IgD-negative memory B cell (primary cell): ENCODE measurements around the gene ARSD. TPM values are rescaled to one million over a fixed set of nuclear protein-coding genes. Genes with fewer than 3 reads are reported as not detected.
"Not testable (repeated sequence)": the region's sequence is repeated elsewhere in the genome, so short reads cannot be mapped to it uniquely, and the experiment has no call there.

Experiments
- H3K27ac Mint-ChIP-seq, 3 donors: one replicate each; pipeline ENCODE4 v1.8.0; 2020 to 2022; ENCODE audit warnings: mild to moderate bottlenecking in 3 of 3, mixed read lengths in 3 of 3, moderate library complexity in 1 of 3
- H3K27me3 Mint-ChIP-seq: one replicate; pipeline ENCODE4 v1.8.0; 2021; ENCODE audit warnings: mixed read lengths
- H3K36me3 Mint-ChIP-seq: one replicate; pipeline ENCODE4 v1.8.0; 2020; ENCODE audit warnings: mild to moderate bottlenecking, mixed read lengths
- H3K4me1 Mint-ChIP-seq, 3 donors: one replicate each; pipeline ENCODE4 v1.8.0; 2020 to 2022; ENCODE audit warnings: mixed read lengths in 3 of 3, mild to moderate bottlenecking in 1 of 3
- H3K4me3 Mint-ChIP-seq, 4 donors: one replicate each; pipeline ENCODE4 v1.8.0; 2020 to 2022; ENCODE audit warnings: mild to moderate bottlenecking in 4 of 4, mixed read lengths in 4 of 4, moderate library complexity in 3 of 4
- H3K9me3 Mint-ChIP-seq, 3 donors: one replicate each; pipeline ENCODE4 v1.8.0; 2020 to 2021; ENCODE audit warnings: mixed read lengths in 3 of 3, mild to moderate bottlenecking in 1 of 3
- polyA plus RNA-seq: library from polyadenylated mRNA; unstranded; fragments of 300-500 nt; fragmentation: Illumina TruSeq; gene quantifications from one replicate; pipeline ENCODE4 v1.2.3, GENCODE V29; 2021

ARSD gene
- polyA plus RNA-seq, 1 donor from 2014 or later: 5.4 TPM

DNA sequence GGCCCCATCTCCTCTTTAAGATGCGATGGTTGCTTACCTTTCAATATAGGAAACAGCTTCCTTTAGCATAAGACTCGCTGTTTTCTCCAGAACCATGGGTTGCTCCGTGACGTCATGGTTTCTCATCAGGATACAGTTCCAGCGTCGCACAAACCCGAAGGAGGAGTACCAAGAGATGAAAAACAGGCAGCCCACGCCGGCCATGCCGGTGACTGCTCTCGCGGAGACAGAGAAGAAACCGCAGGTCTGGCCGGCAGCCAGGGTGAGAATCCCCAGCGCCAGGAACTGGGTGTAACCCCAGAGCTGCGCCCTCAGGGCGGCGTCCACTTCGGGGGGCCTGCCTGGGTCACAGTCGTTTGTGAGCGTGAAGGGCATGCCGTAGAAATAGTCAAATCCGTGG is 11.4 kb downstream of the ARSD start:
- no peak overlapping the region for H3K27ac Mint-ChIP-seq
- no peaks in the 10 kb centered on the region for H3K27me3 Mint-ChIP-seq
- no peaks in the 10 kb centered on the region for H3K4me1 Mint-ChIP-seq
- no peak overlapping the region for H3K4me3 Mint-ChIP-seq
- peaks cover 10% of the 10 kb centered on the region for H3K36me3 Mint-ChIP-seq
- H3K9me3 Mint-ChIP-seq: peaks cover 0 to 4% (median 2%) of the 10 kb centered on the region in 3 donors

DNA sequence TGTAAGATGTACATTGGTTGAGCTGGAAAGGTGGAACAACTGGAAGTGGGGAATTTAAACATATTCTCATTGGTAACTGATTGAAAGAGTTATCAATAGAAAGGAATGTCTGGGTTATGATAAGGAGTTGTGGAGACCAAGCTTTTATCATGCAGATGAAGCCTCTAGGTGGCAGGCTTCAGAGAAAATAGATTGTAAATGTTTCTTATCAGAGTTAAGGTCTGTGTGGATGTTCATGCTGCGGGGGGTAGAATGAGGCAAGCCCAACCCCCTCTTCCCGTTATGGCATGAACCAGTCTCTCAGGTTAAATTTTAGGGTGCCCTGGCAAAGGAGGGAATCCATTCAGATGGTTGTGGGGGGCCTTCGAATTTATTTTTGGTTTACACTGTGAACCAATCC is 16.0 kb downstream of the ARSD start:
- no peaks in the 10 kb centered on the region for H3K4me1 Mint-ChIP-seq
- no peak overlapping the region for H3K27ac Mint-ChIP-seq
- peaks cover 12% of the 10 kb centered on the region for H3K36me3 Mint-ChIP-seq
- H3K9me3 Mint-ChIP-seq: peaks cover 0 to 4% (median 4%) of the 10 kb centered on the region in 3 donors
- no peaks in the 10 kb centered on the region for H3K27me3 Mint-ChIP-seq
- no peak overlapping the region for H3K4me3 Mint-ChIP-seq

DNA sequence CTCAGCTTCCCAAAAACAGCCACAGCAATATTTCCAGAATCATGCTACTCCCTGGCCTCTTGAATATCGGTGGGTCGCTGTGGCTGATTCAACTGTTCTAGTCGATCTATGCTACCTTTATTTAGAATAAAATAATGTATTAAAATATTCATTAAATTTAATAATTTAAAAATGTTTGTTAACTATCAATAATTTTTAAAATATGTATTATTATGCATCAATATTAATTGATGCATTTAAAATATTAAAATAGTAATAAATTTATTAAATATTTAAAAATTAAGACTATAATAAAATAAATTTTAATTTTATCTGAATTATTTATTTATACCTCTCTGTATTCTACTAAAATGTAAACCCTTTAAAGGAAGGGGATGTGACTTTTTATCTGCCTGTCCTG is 19.0 kb downstream of the ARSD start:
- H3K9me3 Mint-ChIP-seq: peaks cover 2 to 4% (median 2%) of the 10 kb centered on the region in 3 donors
- no peaks in the 10 kb centered on the region for H3K4me1 Mint-ChIP-seq
- H3K4me3 Mint-ChIP-seq: no peak overlapping the region
- H3K27me3 Mint-ChIP-seq: peaks cover 2% of the 10 kb centered on the region
- no peak overlapping the region for H3K27ac Mint-ChIP-seq
- H3K36me3 Mint-ChIP-seq: peaks cover 11% of the 10 kb centered on the region

DNA sequence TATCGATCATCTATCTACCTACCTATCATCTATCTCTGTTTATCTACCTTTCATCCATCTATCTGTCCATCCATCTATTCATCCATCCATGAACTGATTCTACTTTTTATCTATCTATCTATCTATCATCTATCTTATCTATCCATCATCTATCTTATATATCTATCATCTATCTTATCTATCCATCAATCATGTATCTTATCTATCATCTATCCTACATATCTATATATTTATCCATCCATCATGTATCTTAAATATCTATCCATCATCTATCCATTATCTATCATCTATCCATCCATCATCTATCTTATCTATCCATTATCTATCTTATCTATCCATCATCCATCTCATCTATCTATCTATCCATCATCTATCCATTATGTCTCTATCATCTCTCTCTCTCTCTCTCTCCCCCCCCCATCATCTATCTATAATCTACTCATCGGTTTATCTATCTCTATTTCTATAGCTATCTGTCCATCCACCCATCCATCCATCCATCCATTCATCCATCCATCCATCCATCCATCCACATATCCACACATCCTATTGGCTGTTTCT is 20.9 kb downstream of the ARSD start:
- H3K27me3 Mint-ChIP-seq: peaks cover 2% of the 10 kb centered on the region
- H3K9me3 Mint-ChIP-seq: peaks cover 4 to 6% (median 4%) of the 10 kb centered on the region in 3 donors
- no peaks in the 10 kb centered on the region for H3K4me1 Mint-ChIP-seq
- H3K27ac Mint-ChIP-seq: no peak overlapping the region
- H3K4me3 Mint-ChIP-seq: peak overlapping the region in 1 of 4 donors; percentile 6
- peaks cover 8% of the 10 kb centered on the region for H3K36me3 Mint-ChIP-seq

DNA sequence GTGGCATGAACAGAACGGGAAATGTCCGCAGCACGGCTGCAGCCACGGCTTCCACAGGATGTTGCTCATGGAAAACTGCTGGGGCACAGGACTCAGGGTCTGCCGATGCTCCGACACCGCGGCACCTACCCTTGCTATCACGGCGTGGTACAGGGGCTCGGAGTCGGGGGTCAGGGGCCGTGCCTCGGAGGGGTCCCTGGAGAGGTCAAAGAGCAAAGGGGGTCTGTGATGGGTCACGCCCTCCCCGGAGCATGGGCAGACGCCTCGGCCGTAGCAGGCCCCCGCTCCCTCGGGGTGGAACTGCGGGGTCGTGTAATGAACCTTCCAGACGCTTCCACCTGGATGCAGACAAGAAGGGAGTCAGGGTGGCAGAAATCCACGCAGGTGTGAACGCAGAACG is 21.8 kb downstream of the ARSD start:
- no peak overlapping the region for H3K27ac Mint-ChIP-seq
- peaks cover 8% of the 10 kb centered on the region for H3K36me3 Mint-ChIP-seq
- H3K4me1 Mint-ChIP-seq: no peaks in the 10 kb centered on the region

DNA sequence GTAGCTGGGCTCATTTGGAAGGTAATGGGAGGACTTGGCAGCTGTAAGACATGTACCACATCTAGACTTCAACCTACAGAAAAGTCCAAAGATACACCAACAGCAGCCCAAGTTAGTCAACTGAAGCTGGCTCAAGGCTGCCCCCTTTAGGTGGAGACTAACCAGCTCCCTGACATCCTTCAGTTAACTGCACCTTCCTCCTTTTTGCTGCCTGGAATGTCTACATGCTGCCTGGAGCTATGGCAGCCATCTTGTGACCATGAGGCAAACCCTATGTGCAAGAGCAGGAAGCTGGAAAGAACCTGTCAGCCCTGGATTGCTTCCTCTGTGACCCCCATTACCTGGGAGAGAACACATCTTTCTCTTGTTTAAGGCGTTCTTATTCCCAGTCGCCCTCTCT is 25.8 kb downstream of the ARSD start:
- peaks cover 6 to 14% (median 7%) of the 10 kb centered on the region in 3 donors for H3K9me3 Mint-ChIP-seq
- H3K36me3 Mint-ChIP-seq: peaks cover 6% of the 10 kb centered on the region
- peaks cover 6% of the 10 kb centered on the region for H3K27me3 Mint-ChIP-seq
- H3K4me1 Mint-ChIP-seq: peaks cover 0 to 3% (median 0%) of the 10 kb centered on the region in 3 donors
- no peak overlapping the region for H3K4me3 Mint-ChIP-seq
- H3K27ac Mint-ChIP-seq: no peak overlapping the region

More for the DNA sequence above, 21.8 kb downstream of the ARSD start:
- no peak overlapping the region for H3K4me3 Mint-ChIP-seq
- H3K27me3 Mint-ChIP-seq: peaks cover 4% of the 10 kb centered on the region
- H3K9me3 Mint-ChIP-seq: peaks cover 6 to 14% (median 7%) of the 10 kb centered on the region in 3 donors

DNA sequence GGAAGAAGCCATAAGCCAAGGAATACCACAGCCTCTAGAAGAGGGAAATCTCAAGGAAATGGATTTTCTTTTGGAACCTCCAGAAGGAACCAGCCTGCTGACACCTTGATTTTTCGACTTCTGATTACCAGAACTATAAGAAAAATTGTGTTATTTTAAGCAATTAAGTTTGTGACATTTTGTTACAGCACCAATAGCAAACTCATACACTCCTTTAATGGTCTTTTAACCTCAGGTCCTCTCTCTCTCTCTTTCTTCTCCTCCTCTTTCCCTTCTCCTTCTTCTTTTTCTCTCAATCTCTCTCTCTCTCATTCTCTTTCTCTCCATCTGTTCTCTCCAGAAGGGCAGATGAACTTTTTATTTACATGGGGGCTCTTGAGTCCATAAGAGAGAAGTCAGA is 26.3 kb downstream of the ARSD start:
- Mint-ChIP-seq H3K4me3 (no peak overlapping the region), H3K27ac (no peak overlapping the region), H3K9me3 (peaks cover 4 to 14% (median 7%) of the 10 kb centered on the region in 3 donors), H3K4me1 (peaks cover 0 to 7% (median 0%) of the 10 kb centered on the region in 3 donors), H3K27me3 (peaks cover 5% of the 10 kb centered on the region), H3K36me3 (peaks cover under 1% of the 10 kb centered on the region)

DNA sequence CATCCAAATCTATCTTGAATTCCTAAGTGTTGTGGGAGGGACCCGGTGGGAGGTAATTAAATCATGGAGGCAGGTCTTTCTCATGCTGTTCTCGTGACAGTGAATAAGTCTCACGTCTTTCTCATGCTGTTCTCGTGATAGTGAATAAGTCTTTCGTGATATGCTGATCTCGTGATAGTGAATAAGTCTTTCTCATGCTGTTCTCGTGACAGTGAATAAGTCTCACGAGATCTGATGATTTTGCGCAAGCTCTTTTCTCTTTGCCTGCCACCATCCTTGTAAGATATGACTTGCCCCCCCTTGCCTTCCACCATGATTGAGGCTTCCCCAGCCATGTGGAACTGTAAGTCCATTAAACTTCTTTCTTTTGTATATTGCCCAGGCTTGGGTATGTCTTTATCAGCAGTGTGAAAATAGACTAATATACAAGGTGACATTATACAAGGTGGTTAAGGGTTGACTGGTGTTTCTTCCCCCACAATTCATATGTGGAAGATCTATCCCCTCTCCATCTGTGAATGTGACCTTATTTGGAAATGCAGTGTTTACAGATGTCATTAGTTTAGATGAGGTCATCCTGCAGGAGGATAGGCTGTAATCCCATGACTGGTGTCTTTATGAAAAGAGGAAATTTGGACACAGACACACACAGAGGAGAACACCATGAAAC is 27.6 kb downstream of the ARSD start:
- H3K27ac Mint-ChIP-seq: no peak overlapping the region
- peaks cover 4 to 14% (median 7%) of the 10 kb centered on the region in 3 donors for H3K9me3 Mint-ChIP-seq
- H3K4me3 Mint-ChIP-seq: no peak overlapping the region
- H3K27me3 Mint-ChIP-seq: peaks cover 5% of the 10 kb centered on the region
- H3K36me3 Mint-ChIP-seq: no peaks in the 10 kb centered on the region
- H3K4me1 Mint-ChIP-seq: peaks cover 0 to 9% (median 0%) of the 10 kb centered on the region in 3 donors

DNA sequence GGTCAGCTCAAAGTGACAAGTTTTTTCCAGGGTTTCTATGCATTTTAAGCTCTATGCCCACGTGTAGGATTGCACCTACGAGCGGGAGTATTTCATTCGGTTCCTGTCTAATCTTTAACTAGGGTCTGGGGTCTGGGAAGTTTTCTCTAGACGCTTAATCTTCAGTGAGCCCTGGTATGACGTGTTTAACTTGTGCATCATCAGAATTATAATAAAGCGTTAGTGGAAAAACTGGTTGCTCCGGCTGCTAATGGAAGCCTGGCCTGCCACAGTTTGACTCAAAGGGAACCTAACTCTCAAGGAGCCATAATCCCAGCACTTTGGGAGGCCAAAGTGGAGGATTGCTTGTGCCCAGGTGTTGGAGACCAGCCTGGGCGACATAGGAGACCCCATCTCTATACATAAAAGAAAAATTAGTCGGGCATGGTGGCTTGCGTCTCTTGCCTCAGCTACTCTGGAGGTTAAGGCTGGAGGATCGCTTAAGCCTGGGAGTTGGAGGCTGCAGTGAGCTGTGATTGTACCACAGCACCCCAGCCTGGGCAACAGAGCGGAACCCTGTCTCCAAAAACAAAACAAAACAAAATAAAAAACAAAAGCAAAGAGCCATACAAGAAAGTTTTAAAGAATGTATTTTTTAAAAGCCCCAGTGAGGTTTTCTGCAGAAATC is 30.2 kb downstream of the ARSD start:
- Mint-ChIP-seq H3K27ac (no peak overlapping the region), H3K27me3 (peaks cover 5% of the 10 kb centered on the region), H3K4me1 (peaks cover 0 to 9% (median 0%) of the 10 kb centered on the region in 3 donors), H3K9me3 (peaks cover 2 to 8% (median 5%) of the 10 kb centered on the region in 3 donors), H3K4me3 (peak overlapping the region in 1 of 4 donors; percentile 5), H3K36me3 (no peaks in the 10 kb centered on the region)

DNA sequence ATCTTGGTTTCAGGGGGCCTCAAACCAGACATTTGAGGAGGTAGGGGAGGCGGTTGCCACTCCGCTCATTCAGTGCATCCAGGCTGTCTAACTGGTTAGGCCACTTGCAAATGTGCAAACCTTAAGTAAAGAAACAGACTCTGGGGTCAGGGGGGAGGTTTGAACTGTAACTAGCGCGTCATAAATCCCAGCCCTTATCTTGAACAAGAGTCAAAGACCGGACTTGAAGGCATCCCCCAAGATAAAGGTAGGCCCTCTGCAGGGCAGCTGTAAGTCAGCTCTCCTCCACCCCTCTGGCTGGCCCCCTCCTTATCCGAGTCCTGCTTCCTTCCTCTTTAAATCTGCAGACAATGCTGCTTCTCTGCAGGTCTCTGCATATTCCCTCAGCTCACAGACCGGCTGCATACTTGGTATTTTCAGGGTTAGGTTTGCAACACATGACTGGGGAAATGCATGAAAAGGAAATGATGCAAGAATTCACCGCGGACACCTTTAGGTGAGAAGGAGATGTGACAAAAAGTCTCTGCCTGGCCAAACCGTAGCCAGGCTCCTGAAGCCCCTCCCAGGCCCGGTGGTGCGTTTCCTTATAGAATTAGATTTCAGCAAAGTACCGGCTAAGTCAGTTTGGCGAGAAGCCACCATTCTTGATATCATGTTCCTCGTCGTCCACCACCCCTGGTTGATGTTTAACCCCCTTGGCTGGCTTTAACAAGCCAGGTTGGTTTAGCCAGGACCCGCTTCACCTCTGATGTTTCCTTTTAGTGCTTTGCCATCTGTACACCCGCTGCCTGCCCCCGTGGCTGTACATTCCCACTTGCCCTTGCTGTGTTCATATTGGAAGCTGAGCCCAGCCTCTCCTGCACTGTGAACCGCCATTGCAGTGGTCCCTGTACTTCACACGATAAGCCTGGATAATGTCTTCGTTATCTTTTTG is 31.2 kb downstream of the ARSD start:
- not testable (repeated sequence) for H3K9me3 Mint-ChIP-seq, H3K27me3 Mint-ChIP-seq, H3K4me1 Mint-ChIP-seq, H3K36me3 Mint-ChIP-seq, H3K27ac Mint-ChIP-seq
- peak overlapping the region in 1 of 4 donors; percentile 41 for H3K4me3 Mint-ChIP-seq

DNA sequence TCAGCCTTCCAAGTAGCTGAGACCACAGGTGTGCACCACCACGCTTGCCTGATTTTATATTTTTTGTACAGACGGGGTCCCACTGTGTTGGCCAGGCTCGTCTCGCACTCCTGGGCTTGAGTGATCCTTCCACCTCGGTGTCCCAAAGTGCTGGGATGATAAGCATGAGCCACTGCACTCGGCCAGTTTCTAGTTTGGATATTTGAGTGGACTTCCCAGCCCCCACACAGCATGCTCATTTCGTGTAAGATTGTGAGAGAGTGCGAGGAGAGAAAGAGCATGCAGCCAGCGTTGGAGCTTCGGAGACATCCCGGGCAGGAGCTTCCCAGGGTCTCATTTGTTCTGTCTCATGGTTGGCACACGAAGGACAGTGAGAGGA is 31.8 kb downstream of the ARSD start:
- Mint-ChIP-seq H3K9me3 (peaks cover 0 to 4% (median 0%) of the 10 kb centered on the region in 3 donors), H3K4me1 (peaks cover 0 to 9% (median 2%) of the 10 kb centered on the region in 3 donors), H3K4me3 (no peak overlapping the region), H3K27ac (no peak overlapping the region), H3K36me3 (no peaks in the 10 kb centered on the region), H3K27me3 (peaks cover 5% of the 10 kb centered on the region)

DNA sequence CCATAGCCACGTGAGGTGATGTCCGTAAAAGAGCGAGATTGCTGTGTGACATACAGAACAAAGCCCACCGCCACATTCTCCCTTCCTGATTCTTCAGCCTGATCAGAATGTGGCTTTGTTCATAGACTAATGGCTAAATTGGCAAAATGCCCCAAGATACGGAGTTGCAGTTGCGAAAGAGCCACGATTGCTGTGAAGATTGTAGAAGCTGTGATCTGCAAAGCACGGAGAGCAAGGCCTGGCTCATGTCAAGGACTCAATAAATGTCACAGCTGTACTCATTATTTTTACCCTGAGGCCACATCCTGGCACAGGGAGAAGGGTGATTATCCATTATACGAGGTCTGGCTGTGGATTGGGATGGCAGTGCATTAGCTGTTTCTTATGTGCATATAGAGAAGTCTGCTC is 34.2 kb downstream of the ARSD start:
- Mint-ChIP-seq H3K4me1 (peaks cover 0 to 9% (median 2%) of the 10 kb centered on the region in 3 donors), H3K27me3 (peaks cover 7% of the 10 kb centered on the region), H3K9me3 (peaks cover 0 to 1% (median 0%) of the 10 kb centered on the region in 3 donors), H3K27ac (no peak overlapping the region), H3K36me3 (no peaks in the 10 kb centered on the region), H3K4me3 (no peak overlapping the region)

DNA sequence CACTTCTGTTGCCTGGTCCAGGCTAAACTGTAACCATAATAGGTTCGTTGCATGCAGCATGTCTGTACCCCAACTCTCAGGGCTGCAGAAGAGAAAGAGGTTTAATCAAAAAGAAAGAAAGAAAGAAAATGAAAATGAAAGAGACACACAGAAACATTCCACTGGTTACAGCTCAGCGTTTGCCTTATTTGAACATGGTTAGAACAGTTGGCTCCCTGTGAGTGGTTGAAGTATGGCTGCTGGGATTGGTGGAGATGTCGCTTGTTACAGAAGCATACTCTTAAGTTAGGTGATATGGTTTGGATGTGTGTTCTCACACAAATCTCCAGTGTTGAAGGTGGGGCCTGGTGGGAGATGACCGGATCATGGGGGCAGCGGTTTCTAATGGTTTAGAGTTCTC is 36.3 kb downstream of the ARSD start:
- Mint-ChIP-seq H3K4me1 (peaks cover 4 to 10% (median 8%) of the 10 kb centered on the region in 3 donors), H3K4me3 (peak overlapping the region in 1 of 4 donors; percentile 77), H3K27me3 (peaks cover 17% of the 10 kb centered on the region), H3K9me3 (peaks cover 0 to 1% (median 0%) of the 10 kb centered on the region in 3 donors), H3K27ac (peak overlapping the region in 1 of 3 donors; percentile 24), H3K36me3 (no peaks in the 10 kb centered on the region)

DNA sequence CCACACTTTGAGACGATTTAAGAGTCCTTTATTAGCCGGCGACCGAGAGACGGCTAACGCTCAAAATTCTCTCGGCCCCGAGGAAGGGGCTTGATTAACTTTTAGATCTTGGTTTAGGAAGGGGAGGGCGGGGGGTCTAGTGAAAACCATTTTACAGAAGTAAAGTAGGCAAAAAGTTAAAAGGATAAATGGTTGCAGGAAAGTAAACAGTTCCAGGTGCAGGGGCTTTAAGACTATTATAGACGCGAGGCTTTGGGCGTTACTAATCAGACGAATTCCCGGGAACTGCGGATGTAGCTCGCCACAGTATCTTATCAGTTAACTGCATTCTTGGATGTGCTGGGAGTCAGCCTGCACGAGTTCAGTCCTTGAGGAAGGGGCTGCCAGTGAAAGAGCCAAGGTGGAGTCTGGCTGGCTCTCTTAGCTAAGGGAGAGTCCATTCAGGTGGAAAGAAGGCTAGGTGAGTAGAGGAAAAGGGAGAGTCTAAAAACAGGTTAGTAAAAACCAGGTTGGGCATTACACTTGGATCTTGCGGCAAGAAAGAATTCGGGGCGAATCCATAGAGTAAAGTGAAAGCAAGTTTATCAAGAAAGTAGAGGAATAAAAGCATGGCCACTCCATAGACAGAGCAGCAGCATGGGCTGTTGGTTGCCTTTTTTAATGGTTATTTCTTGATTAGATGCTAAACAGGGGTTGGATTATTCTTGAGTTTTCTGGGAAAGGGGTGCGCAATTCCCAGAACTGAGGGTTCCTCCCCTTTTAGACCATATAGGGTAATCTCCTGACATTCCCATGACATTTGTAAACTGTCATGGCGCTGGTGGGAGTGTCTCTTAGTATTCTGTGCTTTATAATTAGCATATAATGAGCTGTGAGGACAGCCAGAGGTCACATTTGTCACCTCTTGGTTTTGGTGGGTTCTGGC is 38.3 kb downstream of the ARSD start:
- H3K27ac Mint-ChIP-seq, H3K36me3 Mint-ChIP-seq, H3K4me3 Mint-ChIP-seq, H3K9me3 Mint-ChIP-seq: not testable (repeated sequence)
- peaks cover 23% of the 10 kb centered on the region for H3K27me3 Mint-ChIP-seq
- H3K4me1 Mint-ChIP-seq: peaks cover 6 to 11% (median 9%) of the 10 kb centered on the region in 3 donors
